NCI-H2196 (cell line): ENCODE results near the gene CCDC15.

Experiments
- DNase-seq: peaks from one replicate; lab custom pipeline; 2025; ENCODE audit not compliant: unreplicated experiment; lab: John Stamatoyannopoulos, UW

CCDC15 gene, protein sequence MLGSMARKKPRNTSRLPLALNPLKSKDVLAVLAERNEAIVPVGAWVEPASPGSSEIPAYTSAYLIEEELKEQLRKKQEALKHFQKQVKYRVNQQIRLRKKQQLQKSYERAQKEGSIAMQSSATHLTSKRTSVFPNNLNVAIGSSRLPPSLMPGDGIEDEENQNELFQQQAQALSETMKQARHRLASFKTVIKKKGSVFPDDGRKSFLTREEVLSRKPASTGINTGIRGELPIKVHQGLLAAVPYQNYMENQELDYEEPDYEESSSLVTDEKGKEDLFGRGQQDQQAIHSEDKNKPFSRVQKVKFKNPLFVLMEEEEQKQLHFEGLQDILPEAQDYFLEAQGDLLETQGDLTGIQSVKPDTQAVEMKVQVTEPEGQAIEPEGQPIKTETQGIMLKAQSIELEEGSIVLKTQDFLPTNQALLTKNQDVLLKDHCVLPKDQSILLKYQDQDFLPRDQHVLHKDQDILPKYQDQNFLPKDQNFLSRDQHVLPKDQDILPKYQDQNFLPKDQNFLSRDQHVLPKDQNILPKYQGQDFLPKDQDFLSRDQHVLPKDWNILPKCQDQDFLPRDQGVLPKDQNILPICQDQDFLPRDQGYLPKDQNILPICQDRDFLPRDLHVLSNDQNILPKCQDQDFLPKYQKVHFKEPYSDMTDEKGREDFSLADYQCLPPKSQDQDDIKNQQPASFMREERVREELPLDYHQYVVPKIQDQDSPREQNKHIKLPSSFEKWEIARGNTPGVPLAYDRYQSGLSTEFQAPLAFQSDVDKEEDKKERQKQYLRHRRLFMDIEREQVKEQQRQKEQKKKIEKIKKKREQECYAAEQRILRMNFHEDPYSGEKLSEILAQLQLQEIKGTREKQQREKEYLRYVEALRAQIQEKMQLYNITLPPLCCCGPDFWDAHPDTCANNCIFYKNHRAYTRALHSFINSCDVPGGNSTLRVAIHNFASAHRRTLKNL

DNA sequence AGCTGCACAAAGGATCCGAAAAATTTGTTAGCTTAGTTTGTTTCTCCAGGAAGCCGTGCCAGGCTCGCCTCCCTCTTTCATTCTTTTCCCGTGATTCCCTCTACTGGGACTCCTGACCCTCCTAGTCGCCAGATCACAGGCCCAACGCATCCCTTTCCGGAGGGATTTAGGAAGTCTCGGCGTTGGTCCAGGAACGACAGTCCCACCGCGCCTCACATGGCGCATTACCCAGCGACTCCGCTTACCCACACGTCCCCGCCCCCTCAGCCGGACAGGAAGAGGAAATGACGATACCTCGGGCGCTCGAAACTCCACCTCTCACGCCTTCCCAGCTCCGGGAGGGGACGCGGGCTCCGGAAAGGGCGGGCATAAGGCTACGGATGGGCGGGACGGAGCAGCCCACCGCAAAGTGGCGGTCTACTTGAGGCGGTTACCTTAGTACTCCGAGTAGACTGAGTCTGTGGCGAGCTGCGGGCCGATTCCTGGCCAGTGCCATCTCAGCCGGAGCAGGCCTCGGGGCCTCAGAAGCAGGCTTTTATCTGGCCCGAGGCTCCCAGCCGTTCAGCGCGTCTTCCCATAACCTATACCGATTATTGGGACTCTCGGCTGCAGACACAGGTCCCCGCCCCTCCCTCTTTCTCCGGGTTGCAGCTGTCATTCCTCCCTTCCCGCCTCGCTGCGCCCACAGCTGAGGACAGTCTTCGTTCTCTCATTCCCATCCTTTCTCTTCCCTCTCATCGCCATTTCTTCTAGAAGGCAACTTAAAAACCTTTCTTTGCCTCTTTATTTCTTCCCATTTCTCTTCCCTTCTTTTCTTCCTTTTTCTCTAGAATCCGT, at the start of gene CCDC15:
Gene CCDC15, plus strand, starts transcription at position 450 of the 837 bp plus-strand sequence. CDS start 531 bp downstream, outside the sequence.
- peak; percentile 98 for DNase-seq

DNA sequence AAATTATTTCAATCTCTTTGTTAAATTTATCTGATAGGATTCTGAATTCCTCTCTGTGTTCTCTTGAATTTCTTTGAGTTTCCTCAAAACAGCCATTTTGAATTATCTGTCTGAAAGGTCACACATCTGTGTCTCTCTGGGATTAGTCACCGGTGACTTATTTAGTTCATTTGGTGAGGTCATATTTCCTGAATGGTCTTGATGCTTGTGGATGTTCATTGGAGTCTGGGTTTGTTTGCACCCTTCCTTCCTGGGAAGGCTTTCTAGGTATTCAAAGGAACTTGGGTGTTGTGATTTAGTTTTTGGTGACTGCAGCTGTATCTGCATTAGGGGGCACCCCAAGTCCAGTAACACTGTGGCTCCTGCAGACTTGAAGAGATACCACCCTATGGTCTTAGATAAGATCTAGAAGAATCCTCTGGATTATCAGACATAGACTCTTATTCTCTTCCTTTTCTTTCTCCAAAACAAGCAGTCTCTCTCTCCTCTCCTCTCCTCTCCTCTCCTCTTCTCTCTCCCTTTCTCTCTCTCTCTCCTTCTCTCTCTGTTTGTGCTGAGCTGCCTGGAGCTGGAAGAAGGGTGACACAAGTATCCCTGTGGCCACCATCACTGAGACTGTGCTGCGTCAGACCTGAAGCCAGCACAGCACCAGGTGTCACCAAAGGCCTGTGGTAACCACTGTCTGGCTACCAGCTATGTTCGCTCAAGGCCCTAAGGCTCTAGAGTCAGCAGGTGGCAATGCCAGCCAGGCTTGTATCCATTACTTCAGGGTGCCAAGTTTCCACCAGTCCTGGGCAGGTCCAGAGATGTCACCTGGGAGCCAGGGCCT, 38.2 kb upstream of the CCDC15 start:
- no peak for DNase-seq

DNA sequence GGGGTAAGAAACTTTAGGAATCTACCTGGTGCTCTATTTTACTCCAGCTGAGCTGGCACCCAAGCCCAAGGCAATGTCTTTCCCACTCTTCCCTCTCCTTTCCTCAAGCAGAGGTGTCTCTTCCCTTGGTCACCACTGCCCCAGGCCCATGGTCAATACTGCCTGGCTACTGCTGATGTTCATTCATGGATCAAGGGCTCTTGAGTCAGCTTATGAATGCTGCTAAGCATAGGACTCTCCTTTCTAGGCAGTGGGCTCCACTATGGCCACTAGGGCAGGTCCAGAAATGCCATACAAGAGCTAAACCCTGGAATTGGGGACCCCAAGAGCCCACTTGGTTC, 37.7 kb upstream of the CCDC15 start:
- DNase-seq = no peak

DNA sequence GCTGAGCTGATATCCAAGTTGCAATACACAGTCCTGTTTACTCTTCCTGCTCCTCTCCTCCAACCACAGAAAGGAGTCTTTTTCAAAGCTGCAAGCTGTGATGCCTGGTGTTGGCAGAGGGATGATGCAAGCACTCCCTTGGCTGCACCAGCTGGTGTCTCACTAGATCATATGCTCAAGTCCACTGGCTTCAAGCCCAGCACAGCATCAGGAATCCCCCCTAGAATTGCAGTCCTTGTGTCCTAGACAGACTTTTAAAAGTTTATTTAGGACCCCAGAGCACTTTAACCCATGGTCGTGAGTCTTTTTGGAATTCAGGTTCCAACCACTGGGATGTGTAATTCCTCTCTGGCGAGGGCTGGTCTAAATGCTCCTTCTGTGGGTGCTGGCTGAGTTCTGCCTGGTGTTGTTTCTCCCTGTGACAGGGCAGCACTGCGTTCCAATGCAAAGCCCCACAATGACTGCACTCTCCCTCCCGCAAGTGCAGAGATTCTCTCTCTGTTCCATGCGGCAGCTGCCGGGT, 36.8 kb upstream of the CCDC15 start:
- no peak for DNase-seq

DNA sequence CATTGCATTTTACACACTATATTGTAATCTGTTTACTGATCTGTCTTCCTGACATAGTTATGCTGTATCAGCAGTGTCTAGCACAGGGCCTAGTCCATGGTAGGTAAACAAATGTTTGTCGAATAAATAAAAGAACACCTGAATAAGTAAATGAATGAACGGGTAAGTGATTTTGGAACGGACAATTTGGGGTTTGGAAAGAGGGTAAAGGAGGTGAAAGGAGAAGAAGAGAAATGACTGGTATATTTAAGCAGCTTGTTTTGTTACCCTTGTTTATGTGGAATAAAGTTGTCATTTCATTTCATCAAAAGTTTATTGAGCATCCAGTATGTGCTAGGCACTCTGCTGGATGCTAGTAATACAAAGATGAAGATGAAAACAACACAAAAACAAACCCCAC, 35.1 kb upstream of the CCDC15 start, which contains the start of gene HEPN1:
Gene HEPN1, plus strand, starts transcription at position 301 of the 400 bp plus-strand sequence.
- no peak for DNase-seq

DNA sequence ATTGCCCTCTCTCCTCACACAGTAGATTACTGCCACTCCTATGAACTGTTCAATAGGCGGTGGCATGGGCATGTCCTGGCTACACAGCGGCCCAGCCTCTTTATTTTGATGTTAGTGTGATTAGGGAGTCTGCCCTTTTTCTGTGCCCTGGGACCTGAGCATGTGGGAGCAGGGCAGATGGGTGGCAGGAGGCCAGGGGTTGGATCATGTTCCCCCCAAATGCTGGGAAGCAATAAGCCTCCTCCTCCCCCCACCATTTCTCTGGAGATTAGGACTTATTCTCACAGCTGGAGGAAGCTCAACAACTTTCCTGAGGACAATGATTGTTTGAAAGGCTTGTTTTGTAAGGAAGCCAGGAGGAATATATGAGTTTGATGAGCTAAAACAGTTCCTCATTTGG, 34.1 kb upstream of the CCDC15 start:
- DNase-seq = no peak

DNA sequence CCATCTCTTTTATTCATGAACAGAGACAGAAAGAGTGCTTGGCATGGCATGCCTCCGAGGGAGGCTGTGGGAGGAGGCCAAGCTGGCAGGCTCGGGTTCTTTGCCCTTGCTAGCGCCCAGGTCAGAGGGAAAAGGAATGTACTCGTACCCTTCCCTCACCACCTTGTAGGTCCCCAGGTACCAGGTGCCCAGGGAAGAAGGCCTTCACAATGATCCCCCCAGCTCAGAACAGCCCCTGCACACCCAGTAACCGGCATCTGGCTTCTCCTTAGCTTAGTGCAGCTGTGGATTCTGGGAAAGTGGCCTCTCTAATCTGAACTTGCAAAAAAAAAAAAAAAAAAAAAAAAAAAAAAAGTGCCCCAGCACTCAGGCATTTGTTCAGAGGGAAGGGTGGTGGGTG, 33.6 kb upstream of the CCDC15 start:
- no peak for DNase-seq

DNA sequence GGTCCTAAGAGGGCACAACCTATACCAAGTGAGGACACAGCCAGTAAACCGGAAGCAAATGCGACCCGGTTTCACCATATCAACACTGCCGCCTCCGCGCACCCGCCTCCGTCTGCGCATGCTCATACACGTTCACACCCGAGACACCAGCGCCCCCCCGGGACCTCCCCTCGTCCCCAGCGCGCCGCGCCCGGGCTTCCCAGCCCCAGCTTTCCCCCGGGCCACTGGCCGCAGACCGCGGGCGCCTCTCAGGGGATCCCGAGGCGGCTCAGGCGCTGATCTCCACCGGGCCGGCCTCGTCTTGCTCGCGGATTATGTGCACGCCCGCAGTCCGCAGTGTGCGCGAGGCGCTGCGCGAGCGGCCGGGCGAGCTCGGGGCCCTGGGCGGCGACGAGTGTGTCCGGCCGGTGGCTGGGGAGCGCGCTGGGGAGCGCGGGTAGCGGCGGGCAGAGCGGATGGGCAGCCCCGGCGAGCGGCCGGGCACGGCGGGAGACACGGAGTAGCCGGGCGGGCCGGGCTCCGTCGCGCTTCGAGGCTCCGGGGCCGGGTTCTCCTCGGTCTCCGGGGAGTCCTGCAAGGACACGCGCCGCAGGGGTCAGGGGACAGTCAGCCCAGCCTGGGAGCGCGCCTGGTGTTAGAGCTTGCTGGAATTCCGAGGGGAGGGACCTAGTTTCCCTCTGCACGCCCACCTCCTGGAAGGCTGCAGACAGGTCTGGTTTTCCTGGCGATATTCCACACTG, 33.0 kb upstream of the CCDC15 start:
- DNase-seq = peak; percentile 67

DNA sequence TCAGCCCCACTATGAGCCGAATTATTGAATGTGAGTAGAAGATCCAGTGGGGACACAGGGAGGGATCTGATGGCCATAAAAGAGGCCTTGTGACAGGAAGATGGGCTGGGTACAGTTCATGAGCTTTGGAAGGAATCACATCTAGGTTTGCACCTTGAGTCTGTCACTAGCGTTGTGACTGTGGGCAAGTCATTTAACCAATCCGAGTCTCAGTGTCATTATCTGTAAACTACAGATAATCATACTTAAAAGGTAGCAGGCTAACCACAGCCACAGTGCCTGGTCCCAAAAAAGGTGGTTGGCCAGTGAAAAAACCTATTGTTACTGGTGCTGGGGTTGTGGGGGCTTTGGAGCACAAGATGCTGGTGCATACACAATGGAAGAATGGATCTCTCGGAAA, 31.2 kb upstream of the CCDC15 start:
- DNase-seq = no peak

DNA sequence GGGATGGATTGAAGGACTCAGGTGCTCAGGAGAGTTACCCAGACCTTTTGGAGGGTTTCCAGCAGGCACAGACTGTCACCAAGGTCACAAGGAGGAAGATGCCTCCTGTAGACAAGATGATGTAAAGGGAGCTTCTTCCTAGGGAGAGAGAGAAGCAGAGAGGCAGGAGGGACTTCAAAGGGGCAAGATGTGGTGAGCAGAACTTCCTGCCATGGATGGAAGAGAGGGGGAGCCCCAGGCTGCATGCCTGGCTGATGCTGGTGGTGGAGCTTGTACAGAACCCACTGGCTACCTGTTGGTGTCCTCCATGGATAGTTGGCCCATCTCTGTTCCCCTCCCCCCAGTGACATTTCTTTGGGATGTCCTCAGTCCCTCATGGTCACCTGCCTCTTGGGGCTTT, 30.7 kb upstream of the CCDC15 start:
- DNase-seq = no peak

DNA sequence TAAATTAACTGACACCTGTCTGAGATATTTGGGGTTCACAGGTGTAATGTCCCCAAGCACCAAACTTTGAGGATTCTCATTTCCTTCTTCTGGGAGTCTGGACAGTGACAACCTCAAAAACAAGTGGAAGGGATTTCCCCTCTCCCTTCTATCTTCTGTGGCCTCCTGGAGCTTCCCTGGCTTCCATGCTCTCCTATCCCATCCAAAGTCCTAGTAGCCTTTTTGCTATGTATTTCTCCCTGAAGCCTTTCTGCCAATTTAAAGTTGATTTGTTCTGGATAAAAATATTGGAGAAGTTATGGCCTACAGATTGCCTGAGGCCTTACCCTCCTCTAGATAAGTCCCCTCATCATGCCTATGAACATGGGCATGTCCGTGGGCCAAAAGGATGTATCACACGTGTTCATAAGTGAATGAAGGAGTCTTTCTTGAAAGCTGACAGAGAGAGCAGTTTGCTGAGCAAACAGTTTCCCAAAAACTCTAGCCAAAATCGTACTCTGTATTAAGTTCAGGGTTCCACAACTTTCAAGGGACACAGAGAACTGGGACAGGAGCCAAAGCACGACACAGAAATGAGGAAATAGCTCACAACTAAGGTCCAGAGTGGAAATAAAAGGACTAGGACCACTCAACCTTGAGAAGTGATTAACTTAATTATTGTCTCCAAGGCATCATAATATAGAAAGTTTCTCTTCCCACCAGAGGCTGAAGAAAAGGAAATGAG, 24.9 kb upstream of the CCDC15 start:
- no peak for DNase-seq

DNA sequence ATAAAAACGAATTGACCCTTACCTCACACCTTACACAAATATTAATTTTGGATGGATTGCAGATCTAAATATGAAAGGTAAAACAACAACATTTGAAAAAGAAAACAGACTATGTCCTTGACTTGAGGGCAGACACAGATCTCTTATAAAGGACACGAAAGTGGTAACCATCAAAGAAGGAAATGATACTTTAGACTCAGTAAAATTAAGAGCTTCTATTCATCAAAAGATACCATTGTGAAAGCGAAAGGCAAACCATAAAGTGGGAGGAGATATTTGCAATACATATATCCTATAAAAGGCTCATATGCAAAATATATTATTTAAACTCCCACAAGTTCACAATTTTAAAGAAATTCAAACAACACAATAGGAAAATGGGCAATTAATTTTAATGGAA, 23.2 kb upstream of the CCDC15 start:
- no peak for DNase-seq

DNA sequence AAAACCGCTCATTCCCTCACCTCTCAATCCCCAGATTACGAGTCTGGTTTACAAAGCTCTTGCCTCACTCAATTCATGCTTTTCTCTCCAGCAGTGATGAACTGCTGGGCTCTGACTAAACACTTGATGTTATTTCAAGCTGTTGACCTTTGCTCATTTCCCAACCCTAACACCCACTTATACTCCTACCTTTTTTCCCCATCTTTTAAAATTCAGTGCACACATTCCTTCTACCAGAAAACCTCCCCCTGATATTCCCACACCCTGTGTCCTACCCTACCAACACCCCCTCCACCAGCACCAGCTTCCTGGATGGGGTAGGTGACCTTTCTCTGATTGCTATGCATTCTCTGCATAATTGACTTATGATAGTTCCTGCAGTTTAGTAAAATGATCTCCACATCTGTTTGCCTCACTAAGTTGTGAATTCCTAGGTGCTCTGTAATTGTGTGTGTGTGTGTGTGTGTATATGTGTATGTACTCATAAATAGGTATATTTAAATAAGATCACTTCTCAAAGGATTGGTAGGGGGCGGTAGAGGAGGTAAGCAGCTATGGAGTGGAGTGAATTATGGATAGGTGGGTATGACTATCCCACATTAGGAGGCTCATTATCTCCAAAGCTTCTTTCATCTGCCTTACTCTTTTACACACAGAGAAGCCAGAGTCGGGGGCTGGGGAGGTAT, 19.0 kb upstream of the CCDC15 start:
- DNase-seq = no peak

DNA sequence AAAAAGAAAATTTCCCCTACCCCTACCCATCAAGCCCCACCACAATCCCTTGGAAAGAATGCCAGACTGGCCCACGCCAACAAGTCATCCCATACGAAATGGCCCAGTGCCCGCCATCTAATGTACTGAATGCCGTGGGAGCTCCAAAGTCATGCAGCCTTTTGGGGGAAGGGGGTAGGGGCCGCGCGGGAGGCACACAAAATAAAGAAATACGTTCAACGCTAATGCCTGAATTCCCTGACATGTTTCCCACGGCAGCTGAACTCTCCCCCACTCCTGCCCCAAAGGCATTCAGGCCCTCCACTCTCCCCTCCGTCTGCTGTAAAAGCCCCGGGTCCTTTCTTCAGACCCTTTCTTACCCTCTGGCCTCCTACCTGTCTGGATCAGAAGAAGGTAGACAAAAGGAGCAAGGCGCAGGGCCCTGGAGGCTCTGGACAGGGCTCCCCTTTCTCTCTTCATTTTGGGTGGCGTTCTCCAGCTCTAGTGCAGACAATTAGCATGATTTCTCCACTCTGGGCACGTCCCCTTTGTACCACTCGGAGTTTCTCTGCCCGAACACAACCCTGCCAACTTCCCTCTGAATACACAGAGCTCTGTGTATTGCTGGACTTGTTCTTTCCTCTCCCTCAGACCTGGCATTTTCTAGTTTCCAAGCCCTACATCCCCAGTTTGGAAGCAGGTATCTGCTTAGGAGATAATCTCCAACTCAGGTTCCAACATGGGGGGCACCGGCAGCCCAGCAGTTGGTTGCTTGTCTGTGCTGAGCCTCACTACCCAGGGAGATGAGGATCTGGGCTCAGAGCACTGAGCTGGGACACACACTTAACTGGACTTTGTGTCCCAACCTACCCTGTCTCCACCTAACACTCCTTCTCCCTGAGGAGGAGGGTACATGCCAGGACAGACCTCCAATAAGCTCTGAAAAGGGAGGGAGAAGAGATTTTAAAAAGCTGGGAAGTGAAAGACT, 18.2 kb upstream of the CCDC15 start, which contains the start of gene HEPACAM:
Gene HEPACAM, minus strand, starts transcription at position 500 of the 967 bp plus-strand sequence. Its CDS starts 41 bp downstream, at position 459.
- DNase-seq = no peak

DNA sequence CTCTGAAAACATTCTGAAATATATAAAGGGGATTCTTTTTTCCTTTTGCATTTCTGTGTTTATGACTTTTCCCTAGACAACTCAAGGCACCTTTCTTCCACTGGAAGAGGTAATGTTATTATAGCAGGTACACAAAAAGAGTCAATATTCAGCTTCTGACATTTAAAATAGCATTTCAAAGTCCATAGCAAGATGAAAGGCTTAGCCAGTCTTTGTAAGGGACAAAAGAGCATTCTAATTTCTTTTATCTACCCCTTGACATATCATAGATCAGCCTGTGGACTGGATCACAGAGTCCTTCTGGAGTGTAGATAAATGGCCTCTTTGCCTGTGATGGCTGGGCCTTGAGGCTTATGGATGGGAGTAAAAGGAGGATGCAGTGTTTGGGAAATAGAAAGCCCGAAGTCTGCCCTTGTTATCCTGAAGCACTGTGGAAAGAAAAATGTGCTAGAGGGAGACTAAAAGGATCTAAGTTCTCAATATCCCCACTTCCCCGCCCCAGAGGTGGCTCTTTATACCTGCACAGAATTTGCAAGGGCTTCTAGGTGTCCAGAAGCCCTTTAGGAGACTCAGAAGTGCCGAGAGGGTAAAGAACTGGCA, 16.6 kb upstream of the CCDC15 start:
- DNase-seq = no peak

DNA sequence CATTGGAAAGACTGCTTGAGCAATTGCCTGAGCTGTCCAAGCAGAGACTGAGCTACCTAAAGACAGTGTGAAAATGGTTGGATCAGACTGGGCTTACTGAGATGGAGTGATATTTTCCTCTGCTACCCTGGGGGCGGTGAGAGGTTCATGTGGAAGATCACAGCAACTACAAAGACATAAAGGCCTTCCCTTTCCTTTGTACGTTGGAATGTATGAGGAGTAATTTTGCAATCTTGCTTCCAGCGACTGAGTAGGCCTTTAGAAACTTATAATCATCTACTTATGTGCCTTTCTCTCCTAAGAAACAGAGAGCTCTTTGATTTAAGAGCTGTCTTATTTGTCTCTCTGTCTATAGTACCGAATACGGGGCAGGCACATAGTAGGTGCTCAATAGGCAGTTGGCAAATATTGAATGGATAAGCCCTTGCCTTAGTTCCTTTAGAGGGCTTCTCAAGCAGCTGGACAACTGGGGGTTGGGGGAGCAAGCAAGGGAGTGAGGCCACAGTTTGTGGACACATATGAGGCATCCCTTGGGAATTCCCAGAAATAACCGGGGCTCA, 15.7 kb upstream of the CCDC15 start:
- DNase-seq = no peak
